Measurements from ENCODE around the gene CNTN4.

The CNTN4 gene

DNA sequence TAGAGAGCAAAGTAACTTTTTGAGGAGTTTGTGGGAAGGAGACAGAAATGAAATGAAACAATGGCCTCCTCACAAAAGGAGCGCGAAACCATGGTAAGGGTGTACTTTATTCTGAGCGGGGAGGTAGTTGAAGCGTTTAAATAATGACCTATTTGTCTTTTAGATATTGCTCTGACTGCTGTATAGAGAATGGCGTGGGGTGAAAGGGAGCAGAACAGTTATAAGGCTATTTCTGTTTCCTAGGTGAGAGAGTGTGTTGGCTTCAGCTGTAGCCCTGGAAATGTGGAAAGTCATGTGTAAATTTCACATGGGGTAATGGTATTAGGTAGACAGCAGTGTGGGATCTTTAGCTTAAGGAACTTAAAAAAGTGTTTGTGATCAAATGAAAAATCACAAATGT is 54.9 kb downstream of the CNTN4 start:
- DNase-seq = no peak

- DNase-seq = no peak
Measured at GRCh38 chr3:2154621-2155020, 56.0 kb downstream of the CNTN4 start.

DNA sequence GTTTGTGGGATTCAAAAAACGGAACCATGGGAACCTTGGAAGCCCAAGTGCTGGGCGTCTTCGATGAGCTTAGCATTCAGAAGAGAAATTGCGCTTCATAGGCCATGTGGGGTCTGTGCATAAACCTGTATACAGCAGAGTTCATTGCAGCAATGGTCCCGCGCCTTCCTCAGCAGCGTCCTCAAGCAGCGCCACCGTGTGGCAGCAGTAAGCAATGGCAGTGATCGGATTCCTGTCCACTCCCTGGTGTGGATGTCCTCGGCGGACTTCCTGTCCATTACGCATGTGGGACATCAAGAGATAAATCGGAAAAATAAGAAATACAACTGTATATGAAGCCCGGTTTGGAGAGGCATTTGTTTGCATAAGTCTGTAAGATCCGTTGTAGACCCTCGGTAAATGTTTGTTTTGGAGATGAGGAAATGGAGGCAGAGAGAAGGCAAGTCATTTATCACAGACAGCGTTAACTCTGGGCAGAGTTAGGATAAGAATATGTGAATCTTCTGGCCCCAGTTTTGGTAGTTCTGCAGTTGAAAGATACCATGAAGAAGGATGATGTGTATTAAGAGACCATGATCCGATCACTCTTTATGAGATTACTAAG is 57.7 kb downstream of the CNTN4 start:
- peak; percentile 33 for DNase-seq

DNA sequence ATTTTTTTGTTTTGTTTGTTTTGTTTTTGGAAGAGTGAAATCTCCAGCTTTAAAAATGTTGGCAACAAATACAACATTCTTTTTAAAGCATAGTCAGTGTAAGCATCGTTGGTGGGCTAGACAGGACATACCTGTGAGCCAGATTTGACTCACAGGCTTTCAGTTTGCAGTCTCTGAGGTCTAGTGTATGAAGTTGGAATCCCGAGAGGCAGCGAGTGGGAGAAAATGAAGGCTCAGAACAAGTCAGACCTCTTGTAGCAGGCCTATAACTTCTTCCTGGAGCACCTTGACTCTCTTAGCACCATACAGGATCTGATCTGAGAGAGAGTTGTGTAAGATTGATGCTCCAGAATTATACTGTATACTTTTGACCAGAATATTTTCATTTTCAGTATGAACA is 60.2 kb downstream of the CNTN4 start:
- no peak for DNase-seq

DNA sequence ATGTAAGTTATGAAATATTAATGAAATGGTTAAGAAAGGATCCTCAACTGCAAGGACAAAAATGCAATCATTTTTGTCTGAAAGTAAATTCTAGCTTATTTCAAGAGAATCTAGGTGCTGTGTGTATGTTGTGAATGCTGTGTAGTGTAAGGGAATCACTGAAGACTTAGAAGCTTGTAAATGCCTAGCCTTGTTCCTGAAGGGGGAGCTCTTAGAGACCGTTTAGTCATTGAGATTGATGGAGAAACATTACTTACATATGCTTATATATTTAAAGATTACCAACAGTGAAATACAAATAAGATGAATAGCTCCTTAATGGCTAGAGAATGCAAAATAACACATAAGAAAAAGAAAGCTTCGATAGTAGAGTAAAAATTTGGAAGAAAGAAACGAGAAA is 67.9 kb downstream of the CNTN4 start:
- no peak for DNase-seq

DNA sequence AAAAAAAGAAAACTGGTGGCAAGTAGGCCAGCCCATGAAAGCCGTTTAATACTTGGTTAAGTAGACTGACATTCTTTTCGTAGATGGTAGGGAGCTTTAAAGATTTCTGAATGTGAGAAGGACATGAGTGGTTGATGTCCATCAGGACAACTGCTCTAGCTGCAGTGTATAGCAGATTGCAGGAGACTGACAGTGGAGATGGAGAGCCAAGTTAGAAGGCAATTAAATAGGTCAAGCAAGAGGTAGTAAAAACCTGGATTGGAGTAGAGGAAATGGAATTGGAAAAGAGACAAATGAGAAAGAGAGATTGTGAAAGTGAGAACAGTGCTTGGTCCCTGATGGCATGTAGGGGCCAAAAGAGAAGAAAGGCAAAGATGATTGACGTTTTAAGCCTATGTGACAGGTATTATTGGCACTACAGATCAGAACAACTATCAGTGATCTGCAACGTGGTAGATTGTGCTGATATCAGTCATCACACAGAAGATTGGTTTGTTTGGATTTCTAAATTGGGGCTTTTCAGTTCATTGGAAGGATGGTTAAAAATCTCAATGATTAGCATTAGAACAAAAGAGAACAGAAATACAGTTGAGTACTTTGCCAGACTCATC is 74.0 kb downstream of the CNTN4 start:
- no peak for DNase-seq

- no peak for DNase-seq
Measured at GRCh38 chr3:2180634-2181033, 82.0 kb downstream of the CNTN4 start.

DNA sequence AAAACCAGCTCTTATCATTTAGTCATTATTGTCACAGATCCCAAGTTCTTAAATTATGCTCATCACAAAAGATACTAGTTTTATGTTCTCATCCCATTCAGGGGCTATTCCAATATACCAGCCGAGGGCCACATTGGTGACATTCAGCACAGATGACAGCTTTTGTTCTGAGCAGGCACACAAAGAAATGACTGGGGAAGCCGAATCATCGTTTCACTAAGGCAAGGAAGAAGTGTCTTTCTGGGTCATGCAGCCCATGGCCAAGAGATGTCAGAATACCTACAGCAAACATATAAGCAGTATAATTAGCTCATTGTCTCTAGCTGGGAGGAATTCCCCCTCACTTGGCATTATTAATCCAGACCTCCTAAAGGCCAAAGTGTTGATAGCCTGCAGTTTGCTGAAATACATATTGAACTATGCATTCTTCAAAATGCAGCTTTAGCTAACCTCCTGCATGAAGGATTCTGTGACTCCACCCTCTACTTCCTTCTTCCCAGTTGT is 100.2 kb downstream of the CNTN4 start:
- DNase-seq = no peak

DNA sequence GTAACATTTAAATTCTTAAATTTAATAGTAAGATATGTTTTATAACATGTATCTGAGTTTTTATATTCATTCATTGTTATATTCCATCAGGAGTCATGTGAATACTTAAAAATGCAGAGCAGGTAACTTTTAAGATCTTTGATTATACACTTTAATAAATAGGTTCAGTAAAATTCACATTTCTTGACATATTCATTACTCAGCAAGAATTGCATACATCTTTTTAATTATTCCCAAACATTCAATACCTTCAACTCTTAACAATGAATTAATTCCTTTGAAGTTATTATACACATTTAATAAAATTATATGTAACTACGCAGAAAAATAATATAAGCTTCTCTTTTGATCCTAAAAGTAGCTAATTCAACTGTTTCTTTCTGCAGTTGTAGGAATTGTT is 105.4 kb downstream of the CNTN4 start:
- DNase-seq = no peak

DNA sequence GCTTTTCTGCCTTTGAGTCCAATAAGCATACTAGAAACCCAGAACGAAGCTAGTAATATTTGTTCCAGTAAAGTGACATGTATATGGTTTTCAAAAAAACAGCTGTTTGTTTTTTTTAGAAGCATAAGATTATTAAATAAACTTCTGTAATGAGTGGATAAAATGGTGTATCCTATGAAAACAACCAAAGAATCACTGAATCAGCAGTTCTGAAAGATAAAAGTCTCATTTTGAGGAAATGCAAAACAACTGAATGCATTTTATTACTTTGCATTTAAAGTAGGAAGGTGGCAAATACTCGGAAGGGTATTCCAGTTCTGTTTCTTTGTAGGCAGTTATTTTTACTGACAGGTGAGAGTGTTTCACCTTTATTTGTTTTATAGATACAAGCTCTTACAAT is 107.0 kb downstream of the CNTN4 start:
- DNase-seq = no peak

DNA sequence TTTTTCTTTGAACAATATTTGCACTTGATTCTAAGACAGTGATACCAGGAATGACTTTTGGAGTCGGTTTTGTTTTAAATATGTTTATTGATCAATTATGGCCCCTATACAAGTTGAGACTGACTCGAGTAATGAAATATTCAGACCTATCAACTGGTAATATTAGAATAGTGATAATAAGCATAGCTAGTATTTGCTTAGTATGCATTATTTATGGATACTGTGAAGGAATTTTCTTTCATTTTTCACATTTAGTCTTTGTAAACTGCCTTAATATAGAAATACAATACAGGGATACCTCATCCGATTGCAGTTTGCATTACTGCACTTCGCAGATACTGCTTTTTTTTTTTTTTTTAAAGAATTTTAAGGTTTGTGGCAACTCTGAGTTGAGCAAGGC is 107.9 kb downstream of the CNTN4 start:
- no peak for DNase-seq

GRCh38 chr3:2211568-2211967 is 112.9 kb downstream of the CNTN4 start:
- no peak for DNase-seq

DNA sequence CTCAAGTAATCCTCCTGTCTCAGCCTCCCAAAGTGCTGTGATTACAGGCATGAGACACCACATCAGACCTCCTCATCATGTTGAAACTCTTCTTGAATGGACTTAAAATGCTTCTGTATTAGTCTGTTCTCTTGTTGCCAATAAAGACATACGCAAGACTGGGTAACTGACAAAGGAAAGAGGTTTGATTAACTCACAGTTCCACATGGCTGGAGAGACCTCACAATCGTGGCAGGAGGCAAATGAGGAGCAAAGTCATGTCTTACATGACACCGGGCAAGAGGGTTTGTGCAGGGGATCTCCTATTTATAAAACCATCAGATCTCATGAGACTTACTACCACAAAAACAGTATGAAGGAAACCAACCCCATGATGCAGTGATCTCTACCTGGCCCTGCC is 113.5 kb downstream of the CNTN4 start:
- DNase-seq = no peak

- DNase-seq = no peak
Measured at GRCh38 chr3:2218375-2218774, 119.7 kb downstream of the CNTN4 start.

DNA sequence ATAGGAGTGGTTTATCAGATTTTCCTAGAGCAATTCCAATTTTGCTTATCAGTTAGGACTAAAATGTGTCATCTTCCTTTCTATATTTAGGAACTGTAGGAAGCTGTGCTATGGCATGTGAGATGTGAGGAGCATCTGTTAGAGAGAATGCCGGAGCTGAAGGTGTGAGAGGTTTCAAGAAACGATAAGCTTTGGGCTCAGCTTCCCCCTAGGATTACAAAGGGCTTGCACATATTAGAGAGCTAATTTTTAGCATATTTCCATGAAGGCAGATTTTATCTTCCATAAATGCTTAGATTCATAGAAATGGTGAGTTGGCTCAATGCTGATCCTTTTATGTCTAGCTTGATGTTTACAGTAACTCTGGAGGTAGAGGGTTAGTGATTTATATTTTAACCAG is 120.2 kb downstream of the CNTN4 start:
- no peak for DNase-seq

DNA sequence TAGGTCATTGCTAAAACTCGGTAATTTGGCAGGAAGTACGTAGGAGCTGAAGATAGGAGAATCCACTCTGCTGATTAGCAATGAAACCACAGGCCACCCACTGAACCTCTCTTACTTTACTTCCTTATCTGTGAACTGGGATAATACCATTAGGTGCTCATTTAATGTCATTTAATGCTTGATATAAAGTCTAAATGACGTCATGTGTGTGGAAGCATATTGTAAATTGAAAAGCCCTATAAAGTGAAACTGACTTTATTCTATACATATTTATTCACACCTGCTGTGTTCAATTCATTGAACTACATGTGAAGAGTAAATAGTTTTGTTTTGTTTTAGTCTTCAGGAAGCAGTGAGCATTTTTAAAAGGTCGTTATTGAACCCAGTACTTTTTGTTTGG is 137.5 kb downstream of the CNTN4 start:
- no peak for DNase-seq

DNA sequence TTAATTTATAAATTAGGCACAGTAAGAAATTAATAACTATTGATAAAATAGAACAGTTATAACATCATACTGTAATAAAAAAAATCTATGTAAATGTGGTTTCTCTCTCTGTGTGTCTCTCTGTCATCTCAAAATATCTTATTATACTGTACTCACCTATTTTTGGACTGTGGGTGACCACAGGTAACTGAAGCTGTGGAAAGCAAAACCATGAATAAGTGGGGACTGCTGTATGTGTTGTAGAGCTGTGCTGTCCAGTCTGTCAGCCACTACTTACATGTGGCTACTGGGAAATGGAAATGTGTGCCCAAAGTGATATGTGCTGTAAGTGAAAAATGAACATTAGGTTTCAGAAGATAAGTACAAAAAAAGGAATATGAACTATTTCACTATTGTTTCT is 145.5 kb downstream of the CNTN4 start:
- no peak for DNase-seq

DNA sequence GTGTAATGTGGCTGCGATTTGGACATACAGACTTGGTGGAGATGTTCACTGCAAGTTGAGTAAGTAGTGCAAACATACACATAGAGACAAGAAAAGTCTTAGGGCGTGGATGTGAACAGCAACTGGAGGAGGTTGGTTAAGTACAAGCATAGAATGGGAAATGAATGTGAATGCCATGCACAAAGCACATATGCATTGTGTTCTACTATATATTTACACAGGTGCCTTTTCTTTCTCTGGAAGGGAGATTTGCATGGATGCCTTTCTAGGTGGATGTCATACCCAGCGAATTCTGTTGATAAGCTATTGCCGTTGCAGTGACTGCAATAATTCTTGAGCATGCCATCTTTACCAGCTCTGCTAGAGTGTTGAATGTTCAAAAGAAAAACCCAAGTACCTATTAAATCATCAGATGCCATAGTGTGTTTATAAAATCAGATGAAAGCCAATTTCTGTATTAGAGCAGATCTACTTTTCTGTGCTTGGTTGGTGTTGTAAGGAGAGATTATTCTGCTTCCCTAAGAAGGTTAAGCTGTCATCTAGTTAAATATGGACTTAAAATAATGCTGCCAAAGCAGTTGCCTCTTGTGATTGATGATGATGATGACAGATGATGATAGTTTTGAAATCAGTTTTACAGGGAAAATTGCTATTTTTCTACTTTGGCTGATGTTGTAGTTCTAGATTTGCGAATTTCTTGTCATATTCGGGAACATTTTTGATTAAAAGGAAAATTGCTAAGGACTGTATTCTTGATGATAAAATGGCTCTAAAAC is 148.4 kb downstream of the CNTN4 start:
- no peak for DNase-seq

DNA sequence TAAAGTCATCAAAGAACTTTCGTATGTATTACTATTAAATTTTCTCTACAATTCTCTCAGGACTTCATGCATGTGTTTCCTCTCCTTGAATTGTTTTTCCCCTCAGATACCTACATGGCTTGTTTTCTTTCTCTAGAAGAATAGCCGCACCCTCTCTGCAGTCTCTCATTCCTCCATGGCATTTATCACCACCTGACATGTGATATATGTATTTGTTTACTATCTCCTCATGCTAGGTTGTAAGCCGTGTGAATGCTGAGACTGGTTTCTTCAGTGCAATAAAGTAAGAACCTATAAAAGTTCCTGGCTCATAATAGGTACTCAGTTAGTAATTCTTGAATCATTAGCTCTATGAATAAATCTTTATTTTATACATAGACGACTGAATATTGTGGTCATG is 149.2 kb downstream of the CNTN4 start:
- DNase-seq = no peak

DNA sequence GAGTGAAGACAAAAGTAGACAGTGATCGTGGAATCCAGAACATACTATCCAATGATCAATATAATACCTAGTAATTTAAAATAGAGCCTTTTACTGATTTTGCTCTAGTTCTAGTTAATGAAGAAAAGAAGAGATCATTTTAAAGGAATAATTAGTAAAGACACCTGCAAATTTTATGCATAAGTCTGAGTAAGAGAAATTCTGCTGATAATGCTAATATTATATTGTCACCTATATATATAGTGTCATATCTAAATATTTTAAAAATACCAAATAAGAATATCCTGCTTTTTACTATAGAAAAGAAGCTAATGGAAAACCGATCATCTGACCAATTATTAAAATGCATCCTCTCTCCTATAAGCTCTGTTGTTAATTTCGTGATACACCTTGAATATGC is 152.1 kb downstream of the CNTN4 start:
- no peak for DNase-seq

- no peak for DNase-seq
Measured at GRCh38 chr3:2261747-2262146, 163.1 kb downstream of the CNTN4 start.

- DNase-seq = no peak
Measured at GRCh38 chr3:2262204-2262603, 163.5 kb downstream of the CNTN4 start.

DNA sequence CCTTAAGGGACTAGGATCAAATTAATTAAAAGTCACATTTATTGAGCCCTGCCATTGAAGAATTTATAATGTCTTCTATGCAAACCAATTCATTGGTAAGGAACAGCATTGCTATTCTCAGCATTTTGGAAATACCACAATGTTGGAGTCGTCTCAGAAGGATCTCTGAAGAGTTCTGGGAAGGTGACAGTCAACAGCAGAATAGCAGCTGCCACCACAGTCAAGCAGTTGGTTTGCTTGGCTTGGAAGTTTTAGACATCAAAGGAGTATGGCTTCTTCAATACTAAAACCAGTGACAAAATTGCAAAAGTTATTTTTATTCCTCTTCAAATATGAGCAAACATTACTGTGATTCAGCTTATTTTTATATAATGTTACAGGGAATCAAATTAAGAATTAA is 167.9 kb downstream of the CNTN4 start:
- DNase-seq = no peak

DNA sequence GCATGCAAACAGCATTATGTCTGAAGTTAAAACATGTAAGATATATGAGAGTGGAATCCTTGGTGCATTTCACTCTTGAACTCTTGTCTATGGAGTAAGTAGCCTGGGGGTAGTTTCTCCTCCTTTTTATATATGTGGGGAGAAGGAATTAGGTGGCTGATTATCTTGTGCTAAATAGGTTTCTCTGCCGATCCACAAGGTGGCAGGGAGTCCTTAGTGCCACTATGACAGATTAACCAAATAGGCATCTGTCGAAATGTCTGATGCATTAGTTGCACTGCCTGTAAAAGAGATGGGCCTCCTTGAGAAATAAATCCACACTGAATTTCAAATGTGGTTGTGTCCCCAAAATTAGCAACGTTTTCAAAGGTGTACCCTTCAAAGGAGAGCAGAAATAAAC is 170.1 kb downstream of the CNTN4 start:
- DNase-seq = no peak
